Caco-2 (cell line): ENCODE measurements around the gene EIF3K. TPM values are rescaled to one million over a fixed set of nuclear protein-coding genes. Genes with fewer than 3 reads are reported as not detected.

ENCODE experiments used
- BruUV-seq: library from RNA; stranded (reverse); fragments of 400-500 nt; replicated peaks from 2 replicates; lab custom pipeline; 2021; lab: Mats Ljungman, UMichigan
- CTCF ChIA-PET: fragments of 300-600 bp; sonication (Branson Sonifier 250); formaldehyde crosslinking; loops from one replicate; lab custom pipeline; 2022; ENCODE audit warnings: antibody characterized with exemption; lab: Charles Lee
- POLR2A ChIA-PET: fragments of 300-600 bp; sonication (Branson Sonifier 250); formaldehyde crosslinking; loops from one replicate; lab custom pipeline; 2022; ENCODE audit warnings: antibody characterized with exemption; lab: Charles Lee
- DNase-seq, 2 experiments: peaks; one replicate each; pipeline versions ENCODE4 v3.0.0 to v3.0.0-alpha.2; 2020 to 2022
- H3K27me3 ChIP-seq: replicated peaks from 2 replicates; pipeline ENCODE4 v1.6.0; 2011; ENCODE audit warnings: low read length; ENCODE audit not compliant: control insufficient read depth, insufficient read depth
- H3K36me3 ChIP-seq: 2 replicates; pipeline ENCODE4 v1.5.1; 2011; ENCODE audit warnings: low read length; ENCODE audit not compliant: control insufficient read depth, insufficient read depth
- H3K4me1 ChIP-seq: fragments of 250-450 bp; sonication (Bioruptor Pico); 2 replicates; pipeline ENCODE4 v1.5.1; 2020; ENCODE audit warnings: mild to moderate bottlenecking
- H3K4me3 ChIP-seq: 2 replicates; pipeline ENCODE4 v1.5.1; 2011; ENCODE audit warnings: low read depth, mild to moderate bottlenecking, control low read depth, low read length
- H3K9me3 ChIP-seq: fragments of 250-450 bp; sonication (Bioruptor Pico); 2 replicates; pipeline ENCODE4 v1.5.1; 2020; ENCODE audit warnings: mild to moderate bottlenecking, moderate library complexity
- H3K27ac Mint-ChIP-seq: one replicate; pipeline ENCODE4 v1.8.0; 2022; ENCODE audit warnings: mixed read lengths; ENCODE audit not compliant: unreplicated experiment
- H3K27me3 Mint-ChIP-seq: one replicate; pipeline ENCODE4 v1.8.0; 2022; ENCODE audit warnings: mixed read lengths; ENCODE audit not compliant: insufficient read depth, unreplicated experiment
- H3K36me3 Mint-ChIP-seq: one replicate; pipeline ENCODE4 v1.8.0; 2022; ENCODE audit warnings: mild to moderate bottlenecking, mixed read lengths; ENCODE audit not compliant: insufficient read depth, unreplicated experiment
- H3K4me1 Mint-ChIP-seq: one replicate; pipeline ENCODE4 v1.8.0; 2022; ENCODE audit warnings: low read depth, mixed read lengths; ENCODE audit not compliant: unreplicated experiment
- H3K4me3 Mint-ChIP-seq: one replicate; pipeline ENCODE4 v1.8.0; 2022; ENCODE audit warnings: mild to moderate bottlenecking, moderate library complexity, mixed read lengths; ENCODE audit not compliant: unreplicated experiment
- H3K9me3 Mint-ChIP-seq: one replicate; pipeline ENCODE4 v1.8.0; 2022; ENCODE audit warnings: mixed read lengths; ENCODE audit not compliant: unreplicated experiment
- CTCF ChIP-seq, 2 experiments: fragments of 200-600 bp in 1 of 2; IDR thresholded peaks; 1 replicate in 1 of 2; 2 replicates in 1 of 2; pipeline versions ENCODE4 v1.5.1 to v1.8.0; 2011 to 2022; ENCODE audit warnings: antibody characterized with exemption in 1 of 2, control low read depth in 1 of 2, inconsistent platforms in 1 of 2, low read depth in 1 of 2, low read length in 1 of 2, mild to moderate bottlenecking in 1 of 2, moderate library complexity in 1 of 2; ENCODE audit not compliant: insufficient read depth in 1 of 2, severe bottlenecking in 1 of 2, unreplicated experiment in 1 of 2
- intact Hi-C: fragments of 100-400 bp; cut with micrococcal nuclease; formaldehyde crosslinking; loops from one replicate; pipeline ENCODE4 v1.10.0; 2022; ENCODE audit not compliant: unreplicated experiment
- total RNA-seq: library from RNA; stranded (reverse); gene quantifications from 2 replicates; pipeline ENCODE4 v1.2.3, GENCODE V29; 2022

Gene EIF3K
- total RNA-seq, 1 experiment from 2014 or later, result 354 TPM

- ChIA-PET CTCF (interaction anchor here (0.5 to 1.9 kb wide), 9 partner anchors 15 to 311 kb away, joined by 3 to 25 read pairs (median 5); partner anchors contain the start of genes ACTN4, FAM98C, MRPS12 and SARS2), POLR2A (interaction anchor here (0.6 to 2.0 kb wide), 12 partner anchors 15 to 816 kb away, joined by 3 to 31 read pairs (median 6); partner anchors contain the start of genes ACTN4, FAM98C, NFKBIB and PSMD8)
- no peaks in the 10 kb centered on the region for H3K9me3 ChIP-seq
- intact Hi-C loops, result loop anchor here (2.0 to 5.0 kb wide), 2 partner anchors 23 to 77 kb away; no protein-coding TSS in a partner anchor
- peak overlapping the region; percentile 81 for H3K4me3 ChIP-seq
- no peak for DNase-seq
- H3K4me1 Mint-ChIP-seq, result peaks cover 7% of the 10 kb centered on the region
- H3K9me3 Mint-ChIP-seq, result no peaks in the 10 kb centered on the region
- peak overlapping the region; percentile 99 for H3K27ac Mint-ChIP-seq
- no peak for TF ChIP-seq CTCF (IDR thresholded peaks at IDR 0.05; ENCODE audit: insufficient read depth in 1 of 2, low read depth in 1 of 2, low read length in 1 of 2, severe bottlenecking in 1 of 2, unreplicated experiment in 1 of 2)
- TSS peak; percentile 43 for BruUV-seq
- H3K36me3 Mint-ChIP-seq, result peaks cover 61% of the 10 kb centered on the region
- no peaks in the 10 kb centered on the region for H3K27me3 Mint-ChIP-seq
- no peaks in the 10 kb centered on the region for H3K27me3 ChIP-seq
- peak overlapping the region; percentile 99 for H3K4me3 Mint-ChIP-seq
- H3K4me1 ChIP-seq, result no peaks in the 10 kb centered on the region
- peaks cover 3% of the 10 kb centered on the region for H3K36me3 ChIP-seq
These were observed 580 bp downstream of the EIF3K start for GRCh38 chr19:38619361-38620174.

- Histone ChIP-seq H3K27me3 (no peaks in the 10 kb centered on the region), H3K36me3 (peaks cover 5% of the 10 kb centered on the region), H3K4me1 (no peaks in the 10 kb centered on the region), H3K4me3 (no peak overlapping the region), H3K9me3 (no peaks in the 10 kb centered on the region)
- Mint-ChIP-seq H3K4me3 (no peak overlapping the region), H3K27ac (no peak overlapping the region), H3K27me3 (no peaks in the 10 kb centered on the region), H3K9me3 (no peaks in the 10 kb centered on the region), H3K4me1 (peaks cover 3% of the 10 kb centered on the region), H3K36me3 (peaks cover 97% of the 10 kb centered on the region)
- CTCF ChIA-PET, result no interaction called here
- TF ChIP-seq CTCF (IDR thresholded peaks at IDR 0.05; ENCODE audit: insufficient read depth in 1 of 2, low read depth in 1 of 2, low read length in 1 of 2, severe bottlenecking in 1 of 2, unreplicated experiment in 1 of 2), result no peak
- intact Hi-C loops, result no loop called here
- POLR2A ChIA-PET, result no interaction called here
- no peak for DNase-seq
- no TSS peak for BruUV-seq
These were observed 5.8 kb downstream of the EIF3K start for GRCh38 chr19:38624822-38625221.

- H3K4me1 Mint-ChIP-seq, result peaks cover 7% of the 10 kb centered on the region
- no TSS peak for BruUV-seq
- H3K4me3 Mint-ChIP-seq, result no peak overlapping the region
- POLR2A ChIA-PET, result no interaction called here
- Histone ChIP-seq H3K27me3 (no peaks in the 10 kb centered on the region), H3K9me3 (no peaks in the 10 kb centered on the region), H3K4me1 (peaks cover 7% of the 10 kb centered on the region), H3K4me3 (no peak overlapping the region), H3K36me3 (peaks cover 4% of the 10 kb centered on the region)
- no peaks in the 10 kb centered on the region for H3K27me3 Mint-ChIP-seq
- H3K9me3 Mint-ChIP-seq, result no peaks in the 10 kb centered on the region
- H3K27ac Mint-ChIP-seq, result no peak overlapping the region
- TF ChIP-seq CTCF (IDR thresholded peaks at IDR 0.05; ENCODE audit: insufficient read depth in 1 of 2, low read depth in 1 of 2, low read length in 1 of 2, severe bottlenecking in 1 of 2, unreplicated experiment in 1 of 2), result no peak
- no peak for DNase-seq
- CTCF ChIA-PET, result no interaction called here
- intact Hi-C loops, result no loop called here
- peaks cover 95% of the 10 kb centered on the region for H3K36me3 Mint-ChIP-seq
These were observed 7.4 kb downstream of the EIF3K start for GRCh38 chr19:38626401-38626800.
